ENCODE results near the gene AK8. TPM values are rescaled to one million over a fixed set of nuclear protein-coding genes. Genes with fewer than 3 reads are reported as not detected.

Gene AK8
- total and polyA plus RNA-seq, 2 donors from 2014 or later: 6.2 to 6.3 TPM

GRCh38 chr9:132748450-132748849 lies 129.6 kb downstream of the AK8 start:
- Histone ChIP-seq H3K4me3 (ENCODE audit: low read length in 3 of 3) (no peak overlapping the region), H3K4me1 (ENCODE audit: control insufficient read depth in 2 of 3, insufficient read depth in 2 of 3, low read depth in 1 of 3, low read length in 3 of 3) (peaks cover 0 to 4% (median 0%) of the 10 kb centered on the region in 3 donors), H3K27ac (ENCODE audit: low read depth in 2 of 2, low read length in 2 of 2) (no peak overlapping the region), H3K9me3 (ENCODE audit: control insufficient read depth in 2 of 3, insufficient read depth in 1 of 3, low read length in 3 of 3) (no peaks in the 10 kb centered on the region), H3K36me3 (ENCODE audit: control insufficient read depth in 2 of 3, insufficient read depth in 3 of 3, low read length in 3 of 3) (no peaks in the 10 kb centered on the region), H3K27me3 (ENCODE audit: control insufficient read depth, insufficient read depth, low read length) (peaks cover 3% of the 10 kb centered on the region), H3K9ac (ENCODE audit: low read length in 3 of 3) (no peak overlapping the region)
- DNase-seq: peak in 1 of 5 donors; percentile 16
- intact Hi-C loops (cut with DNase I): no loop called here
- FAIRE-seq: no peak
- no peak for TF ChIP-seq CTCF (IDR thresholded peaks at IDR 0.05; ENCODE audit: borderline replicate concordance, extremely low read depth, insufficient read depth)

GRCh38 chr9:132745756-132746709 lies 132.1 kb downstream of the AK8 start:
- H3K4me1 ChIP-seq (ENCODE audit: control insufficient read depth in 2 of 3, insufficient read depth in 2 of 3, low read depth in 1 of 3, low read length in 3 of 3): peaks cover 0 to 4% (median 0%) of the 10 kb centered on the region in 3 donors
- intact Hi-C loops (cut with DNase I): no loop called here
- H3K27me3 ChIP-seq (ENCODE audit: control insufficient read depth, insufficient read depth, low read length): peaks cover 12% of the 10 kb centered on the region
- H3K9ac ChIP-seq (ENCODE audit: low read length in 3 of 3): no peak overlapping the region
- TF ChIP-seq CTCF (IDR thresholded peaks at IDR 0.05; ENCODE audit: borderline replicate concordance, extremely low read depth, insufficient read depth): no peak
- H3K4me3 ChIP-seq (ENCODE audit: low read length in 3 of 3): no peak overlapping the region
- no peaks in the 10 kb centered on the region for H3K9me3 ChIP-seq (ENCODE audit: control insufficient read depth in 2 of 3, insufficient read depth in 1 of 3, low read length in 3 of 3)
- peak in 2 of 5 donors; percentile 37 to 49 for DNase-seq
- no peak overlapping the region for H3K27ac ChIP-seq (ENCODE audit: low read depth in 2 of 2, low read length in 2 of 2)
- no peaks in the 10 kb centered on the region for H3K36me3 ChIP-seq (ENCODE audit: control insufficient read depth in 2 of 3, insufficient read depth in 3 of 3, low read length in 3 of 3)
- no peak for FAIRE-seq

GRCh38 chr9:132744881-132745755 lies 133.0 kb downstream of the AK8 start:
- Histone ChIP-seq H3K36me3 (ENCODE audit: control insufficient read depth in 2 of 3, insufficient read depth in 3 of 3, low read length in 3 of 3) (no peaks in the 10 kb centered on the region), H3K27me3 (ENCODE audit: control insufficient read depth, insufficient read depth, low read length) (peaks cover 12% of the 10 kb centered on the region), H3K4me1 (ENCODE audit: control insufficient read depth in 2 of 3, insufficient read depth in 2 of 3, low read depth in 1 of 3, low read length in 3 of 3) (peaks cover 0 to 4% (median 0%) of the 10 kb centered on the region in 3 donors), H3K9me3 (ENCODE audit: control insufficient read depth in 2 of 3, insufficient read depth in 1 of 3, low read length in 3 of 3) (no peaks in the 10 kb centered on the region), H3K9ac (ENCODE audit: low read length in 3 of 3) (no peak overlapping the region), H3K4me3 (ENCODE audit: low read length in 3 of 3) (no peak overlapping the region), H3K27ac (ENCODE audit: low read depth in 2 of 2, low read length in 2 of 2) (no peak overlapping the region)
- no peak for FAIRE-seq
- peak in 4 of 5 donors; percentile 76 to 87 (median 84) for DNase-seq
- TF ChIP-seq CTCF (IDR thresholded peaks at IDR 0.05; ENCODE audit: borderline replicate concordance, extremely low read depth, insufficient read depth): no peak
- intact Hi-C loops (cut with DNase I): no loop called here
